GM18519 (cell line): ENCODE data around the gene ZBTB46.

Source experiments
- ATAC-seq: cut with Tn5 transposase; IDR thresholded peaks from one replicate; pipeline ENCODE4 v1.9.1; 2021; ENCODE audit warnings: mild to moderate bottlenecking, moderate library complexity; ENCODE audit not compliant: unreplicated experiment, low FRiP score

Gene ZBTB46

DNA sequence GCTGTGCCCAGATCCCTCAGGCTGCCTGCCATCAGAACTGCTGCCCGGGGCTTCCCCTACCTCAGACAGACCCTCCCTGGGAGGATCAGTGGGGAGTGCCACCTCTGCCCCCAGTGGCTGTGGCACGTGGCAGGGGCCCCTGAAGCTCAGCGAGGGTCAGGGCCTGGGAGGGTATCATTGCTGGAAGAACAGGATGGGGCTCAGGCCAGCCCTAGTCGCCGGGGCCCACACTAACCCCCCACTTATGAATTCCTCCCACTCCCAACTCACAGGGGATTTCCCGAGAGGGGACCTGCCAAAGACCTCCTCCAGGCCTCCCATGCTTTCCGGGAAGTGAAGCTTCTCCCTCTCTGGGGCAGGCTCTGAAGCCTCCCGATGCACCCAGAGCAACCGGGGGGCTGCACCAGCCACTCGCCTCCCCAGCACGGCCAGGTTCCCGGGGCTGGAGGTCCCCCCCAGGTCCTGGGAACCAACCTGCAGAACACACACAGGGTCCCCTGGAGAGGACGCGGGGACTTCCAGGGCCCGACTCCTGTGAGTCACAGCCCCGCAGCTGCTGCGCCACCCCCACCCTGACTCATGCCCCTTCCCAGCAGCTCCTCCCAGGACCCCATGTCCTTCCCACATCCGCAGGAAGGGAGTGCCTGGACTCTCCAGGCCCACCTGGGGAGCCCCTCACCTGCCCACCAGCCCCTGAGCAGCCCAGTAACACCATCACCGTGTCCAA lies 132.2 kb downstream of the ZBTB46 start:
- no peak for ATAC-seq

DNA sequence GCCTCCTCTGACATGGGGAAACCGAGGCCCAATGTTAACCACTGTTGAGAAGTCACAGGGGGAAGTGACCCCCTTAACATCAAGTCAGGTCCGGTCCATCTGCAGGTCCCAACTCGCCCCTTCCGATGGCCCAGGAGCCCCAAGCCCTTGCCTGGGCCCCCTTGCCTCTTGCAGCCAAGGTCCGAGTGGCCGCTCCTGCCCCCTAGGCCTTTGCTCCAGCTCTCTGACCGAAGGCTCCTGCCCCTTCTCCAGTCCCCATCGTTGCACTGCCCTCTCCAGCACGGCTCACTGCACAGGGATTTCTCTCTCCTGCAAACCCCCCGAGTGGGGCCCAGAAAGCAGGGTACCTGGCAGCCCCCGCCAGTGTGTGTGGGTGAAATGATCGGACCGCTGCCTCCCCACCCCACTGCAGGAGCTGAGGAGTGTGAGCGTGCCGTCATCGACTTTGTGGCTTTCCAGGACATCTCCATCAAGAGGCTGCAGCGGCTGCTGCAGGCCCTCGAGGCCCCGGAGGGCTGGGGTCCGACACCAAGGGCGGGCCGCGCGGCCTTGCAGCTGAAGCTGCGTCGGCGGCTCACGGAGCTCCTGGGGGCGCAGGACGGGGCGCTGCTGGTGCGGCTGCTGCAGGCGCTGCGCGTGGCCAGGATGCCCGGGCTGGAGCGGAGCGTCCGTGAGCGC lies 133.1 kb downstream of the ZBTB46 start:
- no peak for ATAC-seq

DNA sequence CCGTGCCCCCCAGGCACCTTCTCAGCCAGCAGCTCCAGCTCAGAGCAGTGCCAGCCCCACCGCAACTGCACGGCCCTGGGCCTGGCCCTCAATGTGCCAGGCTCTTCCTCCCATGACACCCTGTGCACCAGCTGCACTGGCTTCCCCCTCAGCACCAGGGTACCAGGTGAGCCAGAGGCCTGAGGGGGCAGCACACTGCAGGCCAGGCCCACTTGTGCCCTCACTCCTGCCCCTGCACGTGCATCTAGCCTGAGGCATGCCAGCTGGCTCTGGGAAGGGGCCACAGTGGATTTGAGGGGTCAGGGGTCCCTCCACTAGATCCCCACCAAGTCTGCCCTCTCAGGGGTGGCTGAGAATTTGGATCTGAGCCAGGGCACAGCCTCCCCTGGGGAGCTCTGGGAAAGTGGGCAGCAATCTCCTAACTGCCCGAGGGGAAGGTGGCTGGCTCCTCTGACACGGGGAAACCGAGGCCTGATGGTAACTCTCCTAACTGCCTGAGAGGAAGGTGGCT lies 133.7 kb downstream of the ZBTB46 start:
- no peak for ATAC-seq

DNA sequence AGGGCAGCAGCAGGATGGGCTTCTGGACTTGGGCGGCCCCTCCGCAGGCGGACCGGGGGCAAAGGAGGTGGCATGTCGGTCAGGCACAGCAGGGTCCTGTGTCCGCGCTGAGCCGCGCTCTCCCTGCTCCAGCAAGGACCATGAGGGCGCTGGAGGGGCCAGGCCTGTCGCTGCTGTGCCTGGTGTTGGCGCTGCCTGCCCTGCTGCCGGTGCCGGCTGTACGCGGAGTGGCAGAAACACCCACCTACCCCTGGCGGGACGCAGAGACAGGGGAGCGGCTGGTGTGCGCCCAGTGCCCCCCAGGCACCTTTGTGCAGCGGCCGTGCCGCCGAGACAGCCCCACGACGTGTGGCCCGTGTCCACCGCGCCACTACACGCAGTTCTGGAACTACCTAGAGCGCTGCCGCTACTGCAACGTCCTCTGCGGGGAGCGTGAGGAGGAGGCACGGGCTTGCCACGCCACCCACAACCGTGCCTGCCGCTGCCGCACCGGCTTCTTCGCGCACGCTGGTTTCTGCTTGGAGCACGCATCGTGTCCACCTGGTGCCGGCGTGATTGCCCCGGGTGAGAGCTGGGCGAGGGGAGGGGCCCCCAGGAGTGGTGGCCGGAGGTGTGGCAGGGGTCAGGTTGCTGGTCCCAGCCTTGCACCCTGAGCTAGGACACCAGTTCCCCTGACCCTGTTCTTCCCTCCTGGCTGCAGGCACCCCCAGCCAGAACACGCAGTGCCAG lies 134.3 kb downstream of the ZBTB46 start, which contains the start of gene TNFRSF6B:
TNFRSF6B (plus strand) TSS at position 25 of the 729 bp plus-strand sequence; CDS start at position 141, 116 bp downstream.
- no peak for ATAC-seq

DNA sequence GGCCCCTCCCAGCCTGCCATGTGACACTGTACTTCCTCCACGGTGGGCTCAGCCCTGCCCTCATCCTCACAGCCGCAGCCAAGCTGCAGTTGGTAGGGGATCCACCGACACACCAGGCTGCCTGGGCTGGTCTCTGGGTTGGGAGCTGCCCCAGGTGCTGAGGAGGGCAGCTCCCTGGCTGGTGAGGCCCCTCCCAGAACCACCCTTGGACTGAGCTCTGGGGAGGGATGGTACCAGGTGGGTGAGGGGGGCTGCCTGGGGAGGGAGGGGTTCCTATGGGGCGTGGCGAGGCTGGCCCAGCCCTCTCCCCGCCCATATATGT lies 134.8 kb downstream of the ZBTB46 start:
- ATAC-seq = no peak

DNA sequence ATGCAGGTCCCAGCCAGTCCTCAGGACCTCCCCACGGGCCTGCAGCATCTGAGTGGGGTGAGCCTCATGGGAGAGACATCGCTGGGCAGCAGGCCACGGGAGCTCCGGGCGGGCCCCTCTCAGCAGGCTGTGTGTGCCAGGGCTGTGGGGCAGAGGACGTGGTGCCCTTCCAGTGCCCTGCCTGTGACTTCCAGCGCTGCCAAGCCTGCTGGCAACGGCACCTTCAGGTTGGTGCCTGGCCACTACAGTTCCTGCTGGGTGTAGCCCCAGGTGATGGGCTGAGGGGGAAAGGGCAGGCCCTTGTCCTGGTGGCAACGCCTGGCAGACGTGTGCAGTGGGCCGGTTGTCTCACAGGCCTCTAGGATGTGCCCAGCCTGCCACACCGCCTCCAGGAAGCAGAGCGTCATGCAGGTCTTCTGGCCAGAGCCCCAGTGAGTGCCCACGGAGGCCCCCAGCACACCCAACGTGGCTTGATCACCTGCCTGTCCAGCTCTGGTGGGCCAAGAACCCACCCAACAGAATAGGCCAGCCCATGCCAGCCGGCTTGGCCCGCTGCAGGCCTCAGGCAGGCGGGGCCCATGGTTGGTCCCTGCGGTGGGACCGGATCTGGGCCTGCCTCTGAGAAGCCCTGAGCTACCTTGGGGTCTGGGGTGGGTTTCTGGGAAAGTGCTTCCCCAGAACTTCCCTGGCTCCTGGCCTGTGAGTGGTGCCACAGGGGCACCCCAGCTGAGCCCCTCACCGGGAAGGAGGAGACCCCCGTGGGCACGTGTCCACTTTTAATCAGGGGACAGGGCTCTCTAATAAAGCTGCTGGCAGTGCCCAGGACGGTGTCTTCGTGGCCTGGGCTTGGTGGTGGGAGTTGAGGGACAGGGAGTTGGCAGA lies 135.4 kb downstream of the ZBTB46 start:
- no peak for ATAC-seq

DNA sequence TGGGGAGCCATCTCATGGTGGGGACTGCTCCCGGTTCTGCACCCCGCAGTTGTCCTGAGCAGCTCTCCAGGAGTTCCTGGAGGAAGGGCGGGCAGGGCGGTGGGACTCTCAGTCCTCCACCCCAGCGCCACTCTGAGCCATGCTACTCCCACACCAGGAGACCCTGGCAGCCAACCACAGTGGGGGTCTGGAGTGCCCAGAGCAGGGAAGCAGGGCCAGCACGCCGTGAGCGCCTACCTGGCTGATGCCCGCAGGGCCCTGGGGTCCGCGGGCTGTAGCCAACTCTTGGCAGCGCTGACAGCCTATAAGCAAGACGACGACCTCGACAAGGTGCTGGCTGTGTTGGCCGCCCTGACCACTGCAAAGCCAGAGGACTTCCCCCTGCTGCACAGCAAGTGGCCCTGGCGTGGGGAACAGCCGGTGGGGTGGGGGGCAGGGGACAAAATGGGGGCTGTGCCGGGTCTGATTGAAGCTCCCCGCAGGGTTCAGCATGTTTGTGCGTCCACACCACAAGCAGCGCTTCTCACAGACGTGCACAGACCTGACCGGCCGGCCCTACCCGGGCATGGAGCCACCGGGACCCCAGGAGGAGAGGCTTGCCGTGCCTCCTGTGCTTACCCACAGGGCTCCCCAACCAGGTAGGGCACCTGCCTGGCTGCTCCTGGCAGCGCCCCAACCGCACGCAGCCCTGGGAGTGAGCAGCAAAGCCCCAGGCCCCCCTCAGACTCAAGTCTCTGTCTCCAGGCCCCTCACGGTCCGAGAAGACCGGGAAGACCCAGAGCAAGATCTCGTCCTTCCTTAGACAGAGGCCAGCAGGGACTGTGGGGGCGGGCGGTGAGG lies 136.3 kb downstream of the ZBTB46 start:
- ATAC-seq = no peak

DNA sequence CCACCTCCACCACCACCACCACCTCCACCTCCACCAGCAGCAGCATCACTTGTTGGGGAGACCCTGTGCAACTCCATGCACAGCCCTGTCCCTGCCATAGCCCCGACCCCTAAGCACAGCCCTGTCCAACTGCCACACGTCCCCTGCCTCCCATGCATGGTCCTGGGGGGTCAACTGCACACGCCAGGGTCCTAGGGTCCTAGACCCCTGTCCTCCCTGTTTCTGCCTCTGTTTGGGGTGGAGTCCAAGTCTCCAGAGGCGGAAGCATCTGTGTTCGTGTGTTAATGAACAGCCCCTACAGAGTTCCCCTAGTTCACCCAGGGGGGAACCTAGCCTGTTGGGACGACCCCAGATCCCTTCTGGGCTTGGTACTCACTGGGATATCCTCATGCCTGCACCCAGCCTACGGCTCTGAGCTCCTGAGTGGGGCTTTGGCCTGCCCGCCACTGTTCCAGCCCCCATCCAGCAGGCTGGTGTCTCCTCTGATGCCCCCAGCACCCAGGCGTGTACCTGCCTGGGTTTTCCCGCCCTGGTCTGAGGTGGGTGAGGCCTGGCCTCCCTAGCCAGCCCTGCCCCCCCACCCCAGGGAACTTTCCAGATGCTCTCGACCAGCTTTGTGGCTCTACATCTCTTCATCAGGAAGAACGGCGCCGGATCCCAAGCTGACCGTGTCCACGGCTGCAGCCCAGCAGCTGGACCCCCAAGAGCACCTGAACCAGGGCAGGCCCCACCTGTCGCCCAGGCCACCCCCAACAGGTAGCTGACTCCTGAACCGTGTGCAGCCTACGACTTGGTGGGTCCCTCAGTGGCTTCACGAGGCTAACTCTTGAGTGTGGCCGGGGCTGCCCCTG lies 137.1 kb downstream of the ZBTB46 start:
- ATAC-seq = no peak
